PC-3 (cell line): ENCODE measurements around the gene HERC5. TPM values are rescaled to one million over a fixed set of nuclear protein-coding genes. Genes with fewer than 3 reads are reported as not detected.

Source experiments
- ATAC-seq: fragments of 200-7000 bp; cut with Tn5 transposase; 2 replicates; pipeline ENCODE4 v1.9.1; 2020; ENCODE audit warnings: mild to moderate bottlenecking, moderate library complexity
- BruUV-seq: library from RNA; stranded (reverse); fragments of 400-500 nt; replicated peaks from 2 replicates; lab custom pipeline; 2021; lab: Mats Ljungman, UMichigan
- CTCF ChIA-PET: fragments of 300-600 bp; sonication (Branson Sonifier 250); formaldehyde crosslinking; loops from one replicate; lab custom pipeline; 2022; ENCODE audit warnings: antibody characterized with exemption; lab: Charles Lee
- POLR2A ChIA-PET: fragments of 300-600 bp; sonication (Branson Sonifier 250); formaldehyde crosslinking; loops from one replicate; lab custom pipeline; 2022; ENCODE audit warnings: antibody characterized with exemption; ENCODE audit not compliant: unreplicated experiment; lab: Charles Lee
- DNase-seq: peaks from one replicate; pipeline ENCODE4 v3.0.0-alpha.2; 2015
- H2AFZ ChIP-seq: fragments of 300-600 bp; sonication (generic); 2 replicates; pipeline ENCODE4 v1.6.0; 2016; ENCODE audit warnings: antibody characterized with exemption, low read length
- H3F3A ChIP-seq: fragments of 300-600 bp; sonication (generic); one replicate; pipeline ENCODE4 v1.6.0; 2017; ENCODE audit warnings: antibody characterized with exemption, low read length, control low read depth, mild to moderate bottlenecking; ENCODE audit not compliant: unreplicated experiment
- H3K27ac ChIP-seq: fragments of 300-600 bp; sonication (generic); 2 replicates; pipeline ENCODE4 v1.5.1; 2016; ENCODE audit warnings: mild to moderate bottlenecking, low read length
- H3K27me3 ChIP-seq: fragments of 300-600 bp; sonication (generic); 2 replicates; pipeline ENCODE4 v1.6.1; 2016; ENCODE audit warnings: low read length, mixed read lengths
- H3K36me3 ChIP-seq: fragments of 300-600 bp; sonication (generic); 2 replicates; pipeline ENCODE4 v1.6.1; 2016; ENCODE audit warnings: low read depth, mixed run types, low read length, mixed read lengths
- H3K4me1 ChIP-seq: fragments of 300-600 bp; sonication (generic); 2 replicates; pipeline ENCODE4 v1.5.1; 2016; ENCODE audit warnings: low read length; ENCODE audit not compliant: insufficient read depth
- H3K4me2 ChIP-seq: fragments of 300-600 bp; sonication (generic); 2 replicates; pipeline ENCODE4 v1.6.0; 2016; ENCODE audit warnings: low read length
- H3K4me3 ChIP-seq: fragments of 300-600 bp; sonication (generic); 2 replicates; pipeline ENCODE4 v1.5.1; 2016; ENCODE audit warnings: mild to moderate bottlenecking, low read length, mixed read lengths
- H3K79me2 ChIP-seq: fragments of 300-600 bp; sonication (generic); 2 replicates; pipeline ENCODE4 v1.6.1; 2017; ENCODE audit warnings: low read length, mixed read lengths
- H3K9ac ChIP-seq: fragments of 300-600 bp; sonication (generic); 2 replicates; pipeline ENCODE4 v1.6.0; 2016; ENCODE audit warnings: mild to moderate bottlenecking, low read length
- H3K9me2 ChIP-seq: fragments of 300-600 bp; sonication (generic); replicated peaks from 2 replicates; pipeline ENCODE4 v1.6.1; 2016; ENCODE audit warnings: mixed run types, low read length, mixed read lengths
- H3K9me3 ChIP-seq: fragments of 300-600 bp; sonication (generic); 2 replicates; pipeline ENCODE4 v1.6.1; 2016; ENCODE audit warnings: low read length, mixed read lengths
- H4K20me1 ChIP-seq: fragments of 300-600 bp; sonication (generic); 2 replicates; pipeline ENCODE4 v1.6.1; 2016; ENCODE audit warnings: low read length, mixed read lengths
- EZH2 ChIP-seq: fragments of 300-600 bp; sonication (generic); IDR thresholded peaks from one replicate; pipeline ENCODE4 v1.6.1; 2017; ENCODE audit warnings: antibody characterized with exemption, mild to moderate bottlenecking, low read length; ENCODE audit not compliant: unreplicated experiment
- EZH2phosphoT487 ChIP-seq: fragments of 300-600 bp; sonication (generic); IDR thresholded peaks from 2 replicates; pipeline ENCODE4 v1.6.1; 2018; ENCODE audit warnings: mild to moderate bottlenecking, antibody characterized with exemption, low read length, borderline replicate concordance
- intact Hi-C: fragments of 100-400 bp; cut with micrococcal nuclease; formaldehyde crosslinking; loops from 2 replicates; pipeline ENCODE4 v1.9.0; 2023
- total RNA-seq: library from RNA; depleted of rRNA; stranded (reverse); fragments of >200 nt; gene quantifications from 2 replicates; pipeline ENCODE4 v1.2.3, GENCODE V29; 2014
- TF ChIP-seq, protein P1 (sequence below): fragments of 300-600 bp; sonication (generic); conservative IDR thresholded peaks from 2 replicates; pipeline ENCODE4 v1.5.1; 2017; ENCODE audit warnings: antibody characterized with exemption, low read depth, mild to moderate bottlenecking, low read length

Gene HERC5
- total RNA-seq, 1 experiment from 2014 or later, result 2.6 TPM

DNA sequence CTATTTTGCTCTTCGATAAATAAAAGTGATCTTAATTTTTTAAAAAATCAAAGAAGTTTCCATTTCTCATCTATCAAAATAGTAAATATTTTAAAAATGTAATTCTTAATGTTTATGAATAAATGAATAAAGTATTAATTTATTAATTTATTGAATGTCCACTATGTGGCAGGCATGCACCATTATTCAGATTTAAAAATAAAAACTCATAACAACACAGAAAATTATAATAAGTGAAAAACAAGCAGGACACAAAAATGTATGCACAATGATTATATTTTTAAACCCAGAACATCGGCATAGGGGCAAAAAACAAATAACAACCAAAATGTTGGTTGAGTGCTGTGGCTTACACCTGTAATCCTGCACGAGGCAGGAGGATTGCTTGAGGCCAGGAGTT is 71.9 kb downstream of the HERC5 start:
- Histone ChIP-seq H3K79me2 (no peaks in the 10 kb centered on the region), H4K20me1 (no peaks in the 10 kb centered on the region), H3K4me2 (no peak overlapping the region), H3K27ac (no peak overlapping the region), H3K27me3 (no peaks in the 10 kb centered on the region), H3K36me3 (no peaks in the 10 kb centered on the region), H3K9me2 (no peaks in the 10 kb centered on the region), H3F3A (no peaks in the 10 kb centered on the region), H3K9me3 (no peaks in the 10 kb centered on the region), H3K4me1 (peaks cover 40% of the 10 kb centered on the region), H2AFZ (no peak overlapping the region), H3K9ac (no peak overlapping the region), H3K4me3 (no peak overlapping the region)
- ChIA-PET POLR2A (no interaction called here), CTCF (no interaction called here)
- TF ChIP-seq, protein P1, sequence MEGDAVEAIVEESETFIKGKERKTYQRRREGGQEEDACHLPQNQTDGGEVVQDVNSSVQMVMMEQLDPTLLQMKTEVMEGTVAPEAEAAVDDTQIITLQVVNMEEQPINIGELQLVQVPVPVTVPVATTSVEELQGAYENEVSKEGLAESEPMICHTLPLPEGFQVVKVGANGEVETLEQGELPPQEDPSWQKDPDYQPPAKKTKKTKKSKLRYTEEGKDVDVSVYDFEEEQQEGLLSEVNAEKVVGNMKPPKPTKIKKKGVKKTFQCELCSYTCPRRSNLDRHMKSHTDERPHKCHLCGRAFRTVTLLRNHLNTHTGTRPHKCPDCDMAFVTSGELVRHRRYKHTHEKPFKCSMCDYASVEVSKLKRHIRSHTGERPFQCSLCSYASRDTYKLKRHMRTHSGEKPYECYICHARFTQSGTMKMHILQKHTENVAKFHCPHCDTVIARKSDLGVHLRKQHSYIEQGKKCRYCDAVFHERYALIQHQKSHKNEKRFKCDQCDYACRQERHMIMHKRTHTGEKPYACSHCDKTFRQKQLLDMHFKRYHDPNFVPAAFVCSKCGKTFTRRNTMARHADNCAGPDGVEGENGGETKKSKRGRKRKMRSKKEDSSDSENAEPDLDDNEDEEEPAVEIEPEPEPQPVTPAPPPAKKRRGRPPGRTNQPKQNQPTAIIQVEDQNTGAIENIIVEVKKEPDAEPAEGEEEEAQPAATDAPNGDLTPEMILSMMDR, result peak; percentile 26; the same call in 1 of the 2 replicates
- no peak for TF ChIP-seq EZH2
- no TSS peak for BruUV-seq
- ATAC-seq (no peak), DNase-seq (no peak)
- intact Hi-C loops, result loop anchor here (1.0 to 10.0 kb wide), 4 partner anchors 130 to 286 kb away; no protein-coding TSS in a partner anchor

DNA sequence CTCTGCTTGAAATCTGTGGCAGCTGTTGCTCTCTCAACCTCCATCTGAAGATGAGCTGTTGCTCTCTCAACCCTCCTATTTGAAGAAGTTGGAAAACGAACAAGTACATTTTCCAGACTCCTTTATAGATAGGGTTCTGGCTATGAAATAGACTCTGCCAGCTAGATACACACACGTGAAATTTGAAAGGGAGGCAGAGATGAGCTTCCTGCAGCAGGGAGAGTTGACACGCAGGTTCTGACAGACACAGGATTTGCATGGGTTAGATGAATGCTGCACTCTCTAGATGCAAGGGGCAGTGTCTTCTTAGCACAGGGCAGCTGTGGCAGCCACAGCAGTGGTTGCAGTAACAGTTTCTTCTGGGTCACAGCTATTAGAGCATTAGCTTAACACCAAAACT is 74.6 kb downstream of the HERC5 start:
- H3K9ac ChIP-seq, result no peak overlapping the region
- TF ChIP-seq, protein P1, result no peak
- TF ChIP-seq EZH2 (no peak), EZH2phosphoT487 (no peak)
- H3K4me1 ChIP-seq, result peaks cover 40% of the 10 kb centered on the region
- no peaks in the 10 kb centered on the region for H3K27me3 ChIP-seq
- H3K36me3 ChIP-seq, result no peaks in the 10 kb centered on the region
- BruUV-seq, result no TSS peak
- intact Hi-C loops, result loop anchor here (5.0 kb wide), 1 partner anchor 491 kb away; no protein-coding TSS in a partner anchor
- DNase-seq, result no peak
- H3K4me2 ChIP-seq, result 0 out of 2 replicates have a peak overlapping the region, but pooled peaks have one; percentile 18
- ChIA-PET POLR2A (no interaction called here), CTCF (interaction anchor here (0.6 kb wide), 2 partner anchors 259 to 276 kb away, joined by 3 to 4 read pairs; no protein-coding TSS in a partner anchor)
- no peaks in the 10 kb centered on the region for H3K79me2 ChIP-seq
- H3K9me3 ChIP-seq, result no peaks in the 10 kb centered on the region
- H3K27ac ChIP-seq, result no peak overlapping the region
- no peaks in the 10 kb centered on the region for H3K9me2 ChIP-seq
- H3F3A ChIP-seq, result peaks cover 9% of the 10 kb centered on the region
- no peak overlapping the region for H3K4me3 ChIP-seq
- no peaks in the 10 kb centered on the region for H4K20me1 ChIP-seq
- no peak overlapping the region for H2AFZ ChIP-seq
- peak; percentile 27; the same call in 1 of the 2 replicates for ATAC-seq

DNA sequence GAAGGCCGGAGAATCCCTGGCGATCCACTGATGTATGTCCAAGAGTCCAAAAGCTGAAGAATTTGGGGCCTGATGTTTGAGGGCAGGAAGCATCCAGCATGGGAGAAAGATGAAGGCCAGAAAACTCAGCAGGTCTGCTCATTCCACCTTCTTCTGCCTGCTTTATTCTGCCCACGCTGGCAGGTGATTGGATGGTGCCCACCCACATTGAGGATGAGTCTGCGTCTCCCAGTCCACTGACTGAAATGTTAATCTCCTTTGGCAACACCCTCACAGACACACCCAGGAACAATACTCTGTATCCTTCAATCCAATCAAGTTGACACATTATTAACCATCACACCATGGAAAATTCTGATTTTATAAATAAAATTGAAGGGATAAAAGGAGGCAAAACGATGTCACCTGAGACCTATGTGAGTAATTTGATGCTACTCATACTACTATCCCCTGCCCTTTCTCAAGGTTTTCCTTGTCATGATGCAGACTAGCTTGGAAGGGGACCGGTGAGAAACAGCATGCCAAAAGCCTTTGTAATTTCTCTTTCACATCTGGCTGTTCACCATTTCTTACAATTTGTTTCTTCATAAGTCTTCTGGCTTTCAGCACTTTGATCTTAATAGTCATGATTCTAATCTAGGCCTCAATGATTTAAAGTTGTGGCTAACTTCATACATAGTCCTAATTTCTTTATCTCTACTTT is 76.3 kb downstream of the HERC5 start:
- H3K4me2 ChIP-seq, result peak overlapping the region; percentile 79
- H4K20me1 ChIP-seq, result no peaks in the 10 kb centered on the region
- no peaks in the 10 kb centered on the region for H3K79me2 ChIP-seq
- no peaks in the 10 kb centered on the region for H3K9me3 ChIP-seq
- peak overlapping the region; percentile 99 for H3K27ac ChIP-seq
- H3K36me3 ChIP-seq, result no peaks in the 10 kb centered on the region
- ChIA-PET CTCF (interaction anchor here (1.0 kb wide), 1 partner anchor 61 kb away, joined by 3 read pairs; no protein-coding TSS in a partner anchor), POLR2A (no interaction called here)
- no peak for TF ChIP-seq EZH2phosphoT487
- TF ChIP-seq, protein P1, result no peak
- TF ChIP-seq EZH2, result no peak
- no peak overlapping the region for H2AFZ ChIP-seq
- H3K4me3 ChIP-seq, result peak overlapping the region; percentile 36; the same call in 1 of the 2 replicates
- H3K27me3 ChIP-seq, result no peaks in the 10 kb centered on the region
- H3F3A ChIP-seq, result peaks cover 9% of the 10 kb centered on the region
- H3K9me2 ChIP-seq, result no peaks in the 10 kb centered on the region
- BruUV-seq, result TSS peak; percentile 53
- DNase-seq (peak; percentile 26), ATAC-seq (peak; percentile 48)
- intact Hi-C loops, result loop anchor here (5.0 kb wide), 1 partner anchor 489 kb away; no protein-coding TSS in a partner anchor
- H3K9ac ChIP-seq, result peak overlapping the region; percentile 67
- H3K4me1 ChIP-seq, result peaks cover 32% of the 10 kb centered on the region
